BE2C (cell line): ENCODE results near the gene PCNX1.

Source experiments
- DNase-seq: peaks from one replicate; pipeline ENCODE4 v3.0.0-alpha.2; 2020
- H3K27me3 ChIP-seq: fragments of 250-450 bp; sonication (Bioruptor Pico); 2 replicates; pipeline ENCODE4 v1.5.1; 2020; ENCODE audit warnings: mild to moderate bottlenecking
- H3K36me3 ChIP-seq: fragments of 250-450 bp; sonication (Bioruptor Pico); 2 replicates; pipeline ENCODE4 v1.5.1; 2020; ENCODE audit warnings: mild to moderate bottlenecking
- H3K4me1 ChIP-seq: fragments of 250-450 bp; sonication (Bioruptor Pico); 2 replicates; pipeline ENCODE4 v1.5.1; 2020
- H3K4me3 ChIP-seq: 2 replicates; pipeline ENCODE4 v1.5.1; 2011; ENCODE audit warnings: low read depth, low read length
- H3K9me3 ChIP-seq: fragments of 250-450 bp; sonication (Bioruptor Pico); 2 replicates; pipeline ENCODE4 v1.5.1; 2020
- TF ChIP-seq, protein P1 (sequence below): IDR thresholded peaks from 2 replicates; pipeline ENCODE4 v1.5.1; 2012; ENCODE audit warnings: mild to moderate bottlenecking, low read depth, low read length

The PCNX1 gene

DNA sequence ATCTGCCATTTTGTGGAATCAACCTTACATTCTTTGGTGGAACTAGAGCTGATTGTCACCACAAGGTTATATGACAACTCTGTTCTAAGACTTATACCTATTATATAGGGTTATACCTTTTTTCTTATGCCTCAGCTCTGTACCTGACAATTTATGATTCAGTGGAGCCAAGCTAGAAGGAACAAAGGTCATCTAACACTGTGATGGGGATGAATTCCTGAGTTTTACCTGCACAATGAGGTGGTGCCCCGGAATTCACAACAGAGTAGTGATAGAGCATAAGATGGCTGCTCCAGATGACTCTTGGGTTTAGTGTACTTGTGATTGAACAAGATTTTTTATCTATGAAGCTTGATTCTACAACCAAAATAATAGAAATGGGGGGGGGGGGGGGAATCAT, 207.3 kb downstream of the PCNX1 start:
- H3K27me3 ChIP-seq: no peaks in the 10 kb centered on the region
- no peak for DNase-seq
- peaks cover 9% of the 10 kb centered on the region for H3K36me3 ChIP-seq
- H3K4me3 ChIP-seq: no peak overlapping the region
- H3K4me1 ChIP-seq: peaks cover 3% of the 10 kb centered on the region
- TF ChIP-seq, protein P1, sequence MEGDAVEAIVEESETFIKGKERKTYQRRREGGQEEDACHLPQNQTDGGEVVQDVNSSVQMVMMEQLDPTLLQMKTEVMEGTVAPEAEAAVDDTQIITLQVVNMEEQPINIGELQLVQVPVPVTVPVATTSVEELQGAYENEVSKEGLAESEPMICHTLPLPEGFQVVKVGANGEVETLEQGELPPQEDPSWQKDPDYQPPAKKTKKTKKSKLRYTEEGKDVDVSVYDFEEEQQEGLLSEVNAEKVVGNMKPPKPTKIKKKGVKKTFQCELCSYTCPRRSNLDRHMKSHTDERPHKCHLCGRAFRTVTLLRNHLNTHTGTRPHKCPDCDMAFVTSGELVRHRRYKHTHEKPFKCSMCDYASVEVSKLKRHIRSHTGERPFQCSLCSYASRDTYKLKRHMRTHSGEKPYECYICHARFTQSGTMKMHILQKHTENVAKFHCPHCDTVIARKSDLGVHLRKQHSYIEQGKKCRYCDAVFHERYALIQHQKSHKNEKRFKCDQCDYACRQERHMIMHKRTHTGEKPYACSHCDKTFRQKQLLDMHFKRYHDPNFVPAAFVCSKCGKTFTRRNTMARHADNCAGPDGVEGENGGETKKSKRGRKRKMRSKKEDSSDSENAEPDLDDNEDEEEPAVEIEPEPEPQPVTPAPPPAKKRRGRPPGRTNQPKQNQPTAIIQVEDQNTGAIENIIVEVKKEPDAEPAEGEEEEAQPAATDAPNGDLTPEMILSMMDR: no peak
- no peaks in the 10 kb centered on the region for H3K9me3 ChIP-seq

DNA sequence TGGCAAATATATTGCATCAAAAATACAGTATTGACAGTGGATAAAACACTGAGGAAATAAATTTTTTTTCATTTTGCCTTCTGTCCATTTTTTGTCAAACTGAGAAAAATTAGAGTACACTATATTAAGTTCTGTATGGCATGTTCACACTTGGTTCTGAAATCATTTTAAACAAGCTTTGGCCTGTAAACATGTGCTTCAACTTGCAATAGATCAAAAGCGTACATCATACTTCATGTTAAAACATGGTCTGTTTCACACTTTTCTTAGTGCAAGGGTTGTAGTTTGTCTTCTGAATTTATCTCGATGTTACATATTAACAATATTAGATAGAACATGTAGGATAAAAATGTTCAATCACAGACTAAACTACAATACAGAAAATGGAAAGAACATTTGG, 208.0 kb downstream of the PCNX1 start:
- H3K4me1 ChIP-seq: peaks cover 3% of the 10 kb centered on the region
- peaks cover 5% of the 10 kb centered on the region; the same call in 1 of the 2 replicates for H3K36me3 ChIP-seq
- no peak for DNase-seq
- H3K27me3 ChIP-seq: no peaks in the 10 kb centered on the region
- H3K9me3 ChIP-seq: no peaks in the 10 kb centered on the region
- H3K4me3 ChIP-seq: no peak overlapping the region
- TF ChIP-seq, protein P1: no peak

DNA sequence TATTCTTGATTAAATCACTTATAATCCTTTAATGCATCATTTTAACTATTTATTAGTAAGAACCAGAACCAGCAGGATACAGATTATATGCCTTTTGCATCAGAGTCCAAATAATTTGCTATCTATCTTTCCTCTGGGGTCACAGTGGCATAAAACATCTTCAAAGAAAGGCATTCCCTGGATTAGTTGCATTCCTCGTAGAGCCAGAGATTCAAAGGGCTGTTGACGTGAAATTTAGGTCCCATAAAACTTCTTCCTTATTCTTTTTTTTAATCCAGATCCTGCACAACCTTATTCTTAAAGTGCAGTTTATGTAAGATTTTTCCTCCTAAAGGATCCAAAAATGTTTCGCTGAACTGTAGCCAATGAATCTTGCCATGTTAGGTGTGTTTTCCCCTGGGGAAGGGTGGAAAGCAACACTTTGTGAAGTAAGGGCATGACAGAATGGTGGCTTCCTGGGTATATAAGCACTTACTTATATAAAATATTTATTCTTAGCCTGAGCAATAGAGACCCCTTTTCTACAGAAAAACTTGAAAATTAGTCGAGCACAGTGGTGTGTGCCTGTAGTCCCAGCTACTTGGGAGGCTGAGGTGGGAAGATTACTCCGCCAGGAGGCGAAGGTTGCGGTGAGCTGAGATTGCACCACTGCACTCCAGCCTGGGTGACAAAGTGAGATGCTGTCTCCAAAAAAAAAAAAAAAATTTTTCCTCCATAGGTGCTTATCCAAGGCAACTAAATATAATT, 208.7 kb downstream of the PCNX1 start:
- H3K4me1 ChIP-seq: peaks cover 3% of the 10 kb centered on the region
- H3K36me3 ChIP-seq: peaks cover 5% of the 10 kb centered on the region; the same call in 1 of the 2 replicates
- H3K4me3 ChIP-seq: no peak overlapping the region
- DNase-seq: no peak
- no peaks in the 10 kb centered on the region for H3K9me3 ChIP-seq
- H3K27me3 ChIP-seq: no peaks in the 10 kb centered on the region
- TF ChIP-seq, protein P1: no peak

DNA sequence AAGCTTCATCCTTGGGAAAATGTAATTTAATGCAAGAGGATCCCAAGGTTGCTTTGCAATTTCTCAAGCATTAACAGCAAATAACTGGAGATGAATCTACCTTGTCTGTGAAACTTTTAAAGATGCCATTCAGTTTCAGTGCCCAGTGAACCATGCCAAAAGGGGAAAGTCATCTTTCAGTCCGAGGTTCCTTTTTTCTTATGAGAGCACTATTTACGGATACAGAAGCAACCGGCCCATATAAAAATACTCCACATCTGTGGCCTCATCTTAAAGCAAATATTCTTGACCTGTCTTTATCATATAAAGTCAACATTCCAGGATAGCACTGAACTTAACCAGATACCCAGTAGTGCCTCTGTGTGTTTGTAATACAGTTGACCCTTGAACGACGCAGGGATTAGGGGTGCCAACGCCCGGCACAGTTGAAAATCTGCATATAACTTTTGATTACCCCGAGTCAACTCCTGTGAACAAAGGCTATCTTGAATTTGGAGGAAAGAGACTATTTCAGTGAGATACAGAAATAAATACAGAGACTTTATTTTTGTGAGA, 209.4 kb downstream of the PCNX1 start:
- Histone ChIP-seq H3K4me1 (peaks cover 3% of the 10 kb centered on the region), H3K27me3 (no peaks in the 10 kb centered on the region), H3K9me3 (no peaks in the 10 kb centered on the region), H3K4me3 (no peak overlapping the region), H3K36me3 (no peaks in the 10 kb centered on the region)
- no peak for DNase-seq
- TF ChIP-seq, protein P1: no peak

DNA sequence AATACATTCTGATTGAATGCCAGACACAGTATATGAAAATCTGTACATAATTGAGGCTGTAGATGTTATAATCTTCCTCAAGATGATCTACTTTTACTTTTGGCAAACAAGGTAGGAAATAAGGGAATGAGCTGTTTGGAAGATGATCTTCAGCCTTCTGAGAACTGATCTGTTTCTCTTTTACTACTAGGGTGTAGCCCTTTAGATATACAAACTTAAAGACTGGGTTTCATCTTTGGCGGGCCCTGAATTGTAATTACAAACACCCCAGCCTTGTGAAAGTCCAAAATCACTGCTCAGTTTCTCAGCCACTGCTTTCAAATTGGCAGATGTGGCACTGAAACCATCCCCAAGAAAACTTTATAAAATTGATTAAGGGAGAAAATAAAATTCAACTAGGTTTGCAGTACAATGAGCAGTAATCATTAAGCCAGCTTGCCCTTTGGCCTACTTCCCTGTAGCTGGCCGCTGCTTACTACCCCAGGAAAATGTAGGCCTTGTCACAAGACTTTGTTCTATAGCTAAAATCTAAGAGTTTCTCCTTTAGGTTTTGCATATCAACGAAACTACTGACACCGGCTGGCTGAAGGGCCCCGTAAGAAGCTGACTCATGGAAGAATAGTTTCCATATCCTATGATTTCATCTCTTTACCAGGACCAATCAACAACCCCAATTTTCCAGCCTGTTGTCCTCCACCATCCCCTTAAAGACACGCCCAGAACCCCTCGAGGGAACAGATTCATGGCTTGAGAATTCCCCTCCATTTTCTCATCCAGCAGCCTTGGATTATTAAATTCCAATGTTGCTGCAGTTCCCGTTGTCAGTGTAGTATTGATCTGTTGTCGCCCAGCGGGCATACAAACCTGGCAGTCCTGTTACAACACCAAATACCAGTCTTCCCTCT, 210.8 kb downstream of the PCNX1 start:
- Histone ChIP-seq H3K4me3 (no peak overlapping the region), H3K27me3 (no peaks in the 10 kb centered on the region), H3K9me3 (no peaks in the 10 kb centered on the region), H3K36me3 (no peaks in the 10 kb centered on the region), H3K4me1 (peaks cover 3% of the 10 kb centered on the region)
- TF ChIP-seq, protein P1: no peak
- no peak for DNase-seq

GRCh38 chr14:71119075-71119474, 211.8 kb downstream of the PCNX1 start:
- Histone ChIP-seq H3K36me3 (no peaks in the 10 kb centered on the region), H3K4me1 (no peaks in the 10 kb centered on the region), H3K4me3 (no peak overlapping the region), H3K27me3 (no peaks in the 10 kb centered on the region), H3K9me3 (no peaks in the 10 kb centered on the region)
- no peak for DNase-seq
- TF ChIP-seq, protein P1: no peak
